GM08714 (cell line): ENCODE measurements around the gene CLGN.
A peak's percentile ranks its signal among the peaks of the same experiment; 100 is the strongest.

ENCODE experiments used
- H3K4me3 ChIP-seq: fragments of 200-500 bp; sonication (Bioruptor generic); 2 replicates; pipeline ENCODE4 v1.5.1; 2014; ENCODE audit warnings: mild to moderate bottlenecking, low read length, inconsistent platforms
- ZNF274 ChIP-seq: IDR thresholded peaks from 2 replicates; pipeline ENCODE4 v1.6.1; 2012; ENCODE audit warnings: mild to moderate bottlenecking, low read depth, low read length

Gene CLGN

DNA sequence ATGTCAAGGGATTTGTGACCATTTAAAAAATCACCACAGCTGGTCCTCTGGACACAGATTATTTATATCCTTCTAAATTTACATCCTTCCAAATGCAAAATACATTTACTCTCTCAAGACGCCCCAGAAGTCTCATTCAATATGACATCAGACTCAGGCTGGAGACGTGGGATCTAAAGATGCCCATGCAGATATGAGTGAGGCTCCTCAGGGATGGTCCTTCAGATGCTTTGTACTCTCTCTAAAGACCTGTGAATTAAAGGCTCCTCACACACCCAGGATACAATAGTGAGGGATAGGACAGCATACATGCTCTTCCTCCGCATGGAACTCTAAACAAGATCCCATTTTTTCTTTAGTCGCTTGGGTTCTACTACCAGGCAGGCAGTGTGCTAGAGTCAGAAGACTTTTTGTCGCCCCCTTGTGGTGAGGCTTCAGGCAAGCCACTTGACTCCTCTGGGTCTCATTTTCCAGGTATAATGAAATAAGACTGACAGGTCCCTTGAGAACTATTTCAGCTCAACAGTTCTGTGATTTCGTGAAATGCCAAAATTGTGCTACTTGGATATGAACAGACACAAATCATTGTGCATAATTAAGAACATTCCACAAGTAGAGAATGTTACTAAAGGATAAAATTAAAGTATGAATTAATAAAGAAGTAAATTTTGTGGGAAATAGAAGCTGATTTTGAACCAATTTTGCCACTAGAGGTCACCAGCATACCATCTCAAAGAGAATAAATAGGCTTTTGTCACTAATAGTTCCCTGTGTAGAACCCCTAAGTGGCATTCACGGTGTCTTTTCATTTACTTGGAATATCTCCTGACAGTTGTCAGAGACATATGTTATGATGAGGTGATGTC, 67.7 kb downstream of the CLGN start:
- H3K4me3 ChIP-seq = no peak overlapping the region
- TF ChIP-seq ZNF274 = no peak

DNA sequence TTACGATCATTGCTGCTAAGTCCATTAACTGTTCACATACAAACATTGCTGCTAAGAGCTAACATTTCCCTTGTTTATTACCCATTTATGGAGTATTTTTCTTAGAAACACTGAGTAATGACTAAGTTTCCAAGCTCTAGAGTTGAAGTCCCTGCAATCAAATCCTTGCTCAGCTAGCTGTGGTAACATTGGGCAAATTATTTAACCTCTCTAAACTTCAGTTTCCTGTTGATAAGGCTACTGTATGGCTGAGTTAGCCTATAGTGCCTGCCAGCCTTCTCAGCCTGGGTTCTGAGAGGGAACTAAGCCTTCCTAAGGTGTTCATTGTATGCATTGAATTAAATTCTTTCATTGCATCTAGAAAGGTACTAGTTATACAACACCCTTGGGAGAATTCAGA, 69.2 kb downstream of the CLGN start:
- TF ChIP-seq ZNF274 = no peak
- H3K4me3 ChIP-seq = no peak overlapping the region

DNA sequence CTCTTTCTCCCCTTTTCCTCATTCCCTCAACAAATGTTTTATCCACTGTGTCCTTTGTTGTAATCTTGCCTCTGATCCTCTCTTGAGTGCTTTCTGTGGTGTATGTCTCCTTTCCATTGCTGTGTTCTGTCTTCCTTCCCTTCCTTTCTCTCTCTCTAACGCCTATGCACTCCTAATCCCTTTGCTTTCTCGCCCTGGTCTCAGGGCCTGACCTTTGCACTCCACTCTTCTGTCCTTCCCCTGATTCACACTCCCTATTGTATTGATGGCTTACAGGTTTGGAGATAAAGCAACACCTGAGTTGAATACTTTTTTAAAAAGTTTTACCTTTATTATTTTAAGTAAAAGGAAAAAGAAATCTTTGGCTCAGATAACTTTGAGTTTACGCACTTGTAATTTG, 69.6 kb downstream of the CLGN start:
- TF ChIP-seq ZNF274 = no peak
- no peak overlapping the region for H3K4me3 ChIP-seq

DNA sequence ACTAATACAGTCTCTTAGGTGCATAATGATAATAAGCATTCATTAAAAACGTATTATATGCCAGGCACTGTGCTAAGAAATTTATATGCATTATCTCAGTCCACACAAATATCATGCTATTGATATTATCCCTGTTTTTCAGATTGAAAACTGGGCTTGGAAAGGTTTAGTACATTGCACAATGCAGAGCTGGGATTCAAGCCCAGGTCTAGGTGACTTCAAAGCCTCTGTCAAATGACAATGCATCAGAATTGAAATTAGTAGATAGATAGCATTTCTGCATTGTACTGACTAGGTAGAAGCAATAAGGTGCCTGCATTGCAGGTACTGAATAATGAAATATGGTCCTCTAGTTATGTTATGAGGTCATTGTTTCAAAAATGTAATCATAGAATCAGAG, 72.2 kb downstream of the CLGN start:
- no peak overlapping the region for H3K4me3 ChIP-seq
- TF ChIP-seq ZNF274 = no peak

DNA sequence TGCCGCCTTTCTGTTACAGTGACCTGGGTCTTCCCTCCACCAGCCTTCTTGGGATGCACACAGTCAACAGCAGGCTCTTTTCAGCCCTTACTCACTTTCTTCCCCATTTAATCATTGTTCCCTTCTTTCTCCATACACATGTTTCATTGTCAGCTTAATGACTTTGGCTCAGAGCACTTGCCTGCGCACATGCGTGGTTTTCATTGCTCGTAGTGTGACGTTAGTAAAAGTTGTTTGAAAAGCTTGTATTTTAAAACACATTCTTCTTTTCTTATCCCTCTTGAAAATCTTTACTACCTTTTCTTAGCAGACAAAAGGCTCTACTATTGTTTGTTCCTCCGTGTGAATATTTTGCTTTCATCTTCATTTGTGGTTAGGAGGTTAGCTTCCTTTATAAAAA, 73.7 kb downstream of the CLGN start:
- no peak overlapping the region for H3K4me3 ChIP-seq
- TF ChIP-seq ZNF274 = no peak

DNA sequence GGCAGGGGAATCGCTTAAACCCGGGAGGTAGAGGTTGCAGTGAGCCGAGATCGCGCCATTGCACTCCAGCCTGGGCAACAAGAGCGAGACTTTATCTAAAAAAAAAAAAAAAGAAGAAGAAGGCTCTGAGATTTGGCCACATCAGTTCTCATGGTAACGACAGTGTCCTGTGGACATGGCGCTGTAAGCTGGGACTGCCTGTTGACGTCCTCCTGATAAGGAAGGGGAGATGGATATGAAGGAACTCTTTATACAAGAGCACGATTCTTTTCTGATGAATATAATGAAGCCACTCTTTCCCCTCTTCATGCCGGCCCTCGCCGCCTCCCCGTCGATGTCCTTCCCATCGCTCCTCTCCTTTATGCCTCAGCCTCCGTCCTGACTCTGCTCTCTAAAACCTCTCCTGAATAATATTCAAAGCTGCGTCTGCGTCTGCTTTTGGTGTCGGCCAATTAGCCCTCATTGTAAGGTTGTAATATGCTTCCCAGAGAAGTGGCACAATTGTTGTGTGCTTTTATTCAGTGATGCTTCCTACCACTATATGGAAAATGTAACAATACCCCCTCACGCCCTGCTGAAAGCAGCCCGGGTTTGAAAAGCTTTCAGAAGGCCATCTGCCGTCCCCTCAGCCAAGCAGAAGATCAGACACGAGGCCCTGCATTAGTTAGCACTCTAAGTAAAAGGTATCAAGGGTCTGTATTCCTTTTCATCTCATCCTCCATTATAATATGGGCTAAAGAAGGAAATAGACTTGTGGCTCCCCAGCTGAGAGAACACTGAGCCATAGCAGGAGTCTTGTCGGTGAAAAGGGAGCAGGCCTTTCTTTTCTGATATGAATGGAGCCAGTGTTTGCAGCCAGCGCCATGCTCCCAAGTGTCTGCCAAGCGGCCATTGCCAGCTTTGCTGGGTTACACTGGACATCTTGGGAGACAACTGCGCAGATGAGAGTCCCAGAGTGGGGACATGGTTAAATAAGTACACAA, 76.1 kb downstream of the CLGN start:
- no peak overlapping the region for H3K4me3 ChIP-seq
- TF ChIP-seq ZNF274 = no peak

DNA sequence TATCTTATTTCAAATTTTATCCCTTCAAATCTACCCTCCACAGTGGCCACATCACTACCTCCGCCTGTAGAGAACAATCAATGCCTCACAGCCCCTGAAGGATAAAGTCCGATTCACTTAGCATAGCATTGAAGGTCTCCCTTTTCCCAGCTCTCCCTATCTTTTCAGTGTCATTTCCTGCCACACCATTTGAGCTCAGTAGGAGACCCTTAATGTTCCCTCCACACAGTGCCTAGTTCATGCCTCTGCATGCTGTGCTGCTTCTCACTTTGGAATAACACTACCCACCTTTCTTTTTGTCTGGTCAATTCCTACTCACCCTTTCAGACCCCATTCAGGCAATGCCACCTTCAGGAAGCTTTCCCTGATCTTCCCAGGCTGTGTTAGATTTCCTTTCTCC, 77.6 kb downstream of the CLGN start:
- H3K4me3 ChIP-seq = no peak overlapping the region
- TF ChIP-seq ZNF274 = no peak

DNA sequence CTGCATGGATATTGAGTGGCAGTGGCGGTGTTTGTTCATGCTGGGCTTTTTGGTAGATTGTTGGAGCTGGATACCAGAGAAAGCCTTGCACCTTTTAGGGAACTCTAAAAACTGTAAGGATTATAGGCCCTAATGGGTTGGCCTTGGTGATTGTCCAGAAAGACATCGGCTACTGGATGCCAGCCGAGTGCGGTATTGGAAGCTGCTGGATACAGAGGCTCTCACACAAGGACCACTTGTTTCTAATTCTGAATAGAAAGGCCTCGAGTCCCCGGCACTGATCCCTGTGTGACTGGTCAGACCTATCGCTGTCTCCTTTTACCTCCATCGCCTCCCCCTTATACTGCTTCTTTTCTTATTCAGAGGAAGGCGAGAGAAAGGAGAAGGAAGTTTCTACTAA, 81.3 kb downstream of the CLGN start:
- TF ChIP-seq ZNF274 = no peak
- H3K4me3 ChIP-seq = no peak overlapping the region

DNA sequence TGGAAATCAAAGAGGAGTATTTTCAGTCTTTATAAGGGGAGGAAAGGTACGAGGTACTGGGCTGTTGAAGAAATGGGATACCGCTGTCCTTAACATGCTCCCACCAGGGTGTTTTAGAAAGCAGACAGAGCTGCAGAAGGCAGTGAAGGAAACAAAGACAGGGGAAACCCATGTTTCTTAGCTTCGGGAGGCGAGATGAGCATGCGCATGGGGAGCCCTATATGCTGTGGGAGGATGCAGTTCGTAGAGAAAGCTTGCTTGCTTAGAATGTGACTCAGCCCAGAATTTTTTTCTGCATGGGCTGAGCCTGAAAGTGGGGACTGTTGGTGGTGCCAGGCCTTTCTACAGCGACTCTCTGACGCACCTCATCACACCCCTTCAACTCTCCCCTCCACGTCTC, 82.8 kb downstream of the CLGN start:
- no peak for TF ChIP-seq ZNF274
- H3K4me3 ChIP-seq = no peak overlapping the region

DNA sequence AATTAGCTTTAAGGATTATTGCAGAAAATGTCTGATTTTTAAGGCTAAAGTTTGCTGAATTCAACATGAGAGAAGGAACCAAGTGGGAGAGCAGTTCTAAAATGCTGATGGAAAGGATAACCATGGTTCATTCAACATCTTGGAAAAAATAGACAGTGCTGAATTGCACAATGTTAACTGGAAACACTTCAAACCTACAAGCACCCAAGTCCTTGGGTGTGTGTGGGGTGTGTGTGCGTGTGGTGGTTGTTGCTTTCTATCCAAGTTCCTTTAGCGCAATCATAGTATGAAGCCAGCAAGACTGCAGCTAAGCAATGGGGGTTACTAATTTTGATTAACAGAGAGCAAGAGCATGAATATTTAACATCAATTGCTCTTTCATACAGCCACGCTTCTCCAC, 83.3 kb downstream of the CLGN start:
- no peak for TF ChIP-seq ZNF274
- H3K4me3 ChIP-seq = no peak overlapping the region

DNA sequence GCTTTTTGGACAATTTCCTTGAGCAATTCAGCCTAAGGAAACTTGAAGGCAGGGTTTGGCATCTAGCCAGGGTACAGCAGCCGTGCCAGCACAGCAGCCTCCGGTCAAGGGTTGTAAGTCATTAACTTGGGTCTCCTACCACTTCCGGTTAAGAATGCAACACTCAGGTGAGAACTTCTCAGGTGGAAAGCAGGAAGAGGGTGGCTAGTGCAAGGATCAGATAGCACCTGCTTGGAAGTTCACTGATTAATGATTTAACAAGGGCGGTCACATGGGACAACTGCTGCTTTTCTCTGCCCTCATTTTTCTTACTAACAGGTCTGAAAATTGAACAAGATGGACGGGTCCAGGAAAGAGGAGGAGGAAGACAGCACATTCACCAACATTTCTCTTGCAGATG, 84.1 kb downstream of the CLGN start:
- H3K4me3 ChIP-seq = peak overlapping the region; percentile 25; the same call in 1 of the 2 replicates
- no peak for TF ChIP-seq ZNF274

DNA sequence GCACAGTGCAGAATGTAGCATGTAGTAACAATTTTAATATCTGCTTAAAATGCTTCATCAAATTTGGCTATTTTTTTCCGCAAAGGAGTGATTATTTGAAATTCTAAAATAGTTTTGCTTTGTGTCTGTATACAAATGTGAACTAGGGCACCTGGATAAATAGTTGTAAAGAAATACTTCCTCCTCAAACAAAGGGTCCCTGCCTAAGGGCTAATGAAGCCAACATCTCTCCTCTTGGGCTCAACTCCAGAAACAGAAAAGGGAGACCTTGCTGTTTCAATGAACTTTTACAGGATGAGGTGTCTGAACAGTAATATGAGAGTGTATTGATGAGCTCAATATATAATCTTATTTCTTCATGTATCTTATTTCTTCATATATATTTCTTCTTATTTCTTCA, 84.8 kb downstream of the CLGN start:
- H3K4me3 ChIP-seq = no peak overlapping the region
- TF ChIP-seq ZNF274 = no peak
